Brain microvascular endothelial cell (primary cell): ENCODE data around the gene ADGRA1.

Experiments
- DNase-seq: peaks from one replicate; pipeline ENCODE4 v3.0.0-alpha.2; 2020
- H3K27ac ChIP-seq: fragments of 250-450 bp; sonication (Bioruptor Pico); 2 replicates; pipeline ENCODE4 v1.5.1; 2020; ENCODE audit warnings: mild to moderate bottlenecking, moderate library complexity
- H3K27me3 ChIP-seq: fragments of 250-450 bp; sonication (Bioruptor Pico); replicated peaks from 2 replicates; pipeline ENCODE4 v1.5.1; 2020; ENCODE audit warnings: mild to moderate bottlenecking
- H3K36me3 ChIP-seq: fragments of 250-450 bp; sonication (Bioruptor Pico); replicated peaks from 2 replicates; pipeline ENCODE4 v1.5.1; 2020; ENCODE audit warnings: mild to moderate bottlenecking
- H3K4me3 ChIP-seq: 2 replicates; pipeline ENCODE4 v1.5.1; 2011; ENCODE audit warnings: low read depth, mild to moderate bottlenecking, control low read depth, low read length, moderate library complexity
- CTCF ChIP-seq: IDR thresholded peaks from 2 replicates; pipeline ENCODE4 v1.5.1; 2011; ENCODE audit warnings: low read depth, mild to moderate bottlenecking, moderate library complexity, low read length, control low read depth, inconsistent platforms; ENCODE audit errors: missing control alignments
- in situ Hi-C: cut with HindIII; loops from 2 replicates; pipeline ENCODE4 v1.10.0; 2017; ENCODE audit warnings: low sequenced_read_pairs, low pct_ligation_motif_present

ADGRA1 gene

GRCh38 chr10:133113847-133114246, 26.1 kb downstream of the ADGRA1 start:
- in situ Hi-C loops, result no loop called here
- H3K27me3 ChIP-seq, result no peaks in the 10 kb centered on the region
- DNase-seq, result no peak
- TF ChIP-seq CTCF, result no peak
- no peaks in the 10 kb centered on the region for H3K36me3 ChIP-seq
- no peak overlapping the region for H3K4me3 ChIP-seq
- H3K27ac ChIP-seq, result no peak overlapping the region

- Histone ChIP-seq H3K27me3 (no peaks in the 10 kb centered on the region), H3K36me3 (no peaks in the 10 kb centered on the region), H3K27ac (no peak overlapping the region), H3K4me3 (no peak overlapping the region)
- TF ChIP-seq CTCF, result no peak
- no peak for DNase-seq
- in situ Hi-C loops, result no loop called here
Measured at GRCh38 chr10:133114251-133114650, 26.5 kb downstream of the ADGRA1 start.

GRCh38 chr10:133114726-133115452, 27.2 kb downstream of the ADGRA1 start:
- no peaks in the 10 kb centered on the region for H3K36me3 ChIP-seq
- DNase-seq, result no peak
- no peak for TF ChIP-seq CTCF
- in situ Hi-C loops, result no loop called here
- no peak overlapping the region for H3K4me3 ChIP-seq
- H3K27me3 ChIP-seq, result no peaks in the 10 kb centered on the region
- H3K27ac ChIP-seq, result no peak overlapping the region

GRCh38 chr10:133115453-133115842, 27.7 kb downstream of the ADGRA1 start:
- DNase-seq, result no peak
- H3K4me3 ChIP-seq, result no peak overlapping the region
- in situ Hi-C loops, result no loop called here

GRCh38 chr10:133115976-133116375, 28.3 kb downstream of the ADGRA1 start:
- Histone ChIP-seq H3K27ac (no peak overlapping the region), H3K27me3 (no peaks in the 10 kb centered on the region), H3K4me3 (no peak overlapping the region), H3K36me3 (no peaks in the 10 kb centered on the region)
- in situ Hi-C loops, result no loop called here
- no peak for DNase-seq
- TF ChIP-seq CTCF, result no peak

More at GRCh38 chr10:133115453-133115842, 27.7 kb downstream of the ADGRA1 start:
- Histone ChIP-seq H3K27ac (no peak overlapping the region), H3K36me3 (no peaks in the 10 kb centered on the region), H3K27me3 (no peaks in the 10 kb centered on the region)
- TF ChIP-seq CTCF, result no peak

GRCh38 chr10:133116455-133116854, 28.7 kb downstream of the ADGRA1 start:
- no peak overlapping the region for H3K4me3 ChIP-seq
- no peak overlapping the region for H3K27ac ChIP-seq
- H3K27me3 ChIP-seq, result no peaks in the 10 kb centered on the region
- in situ Hi-C loops, result no loop called here
- no peaks in the 10 kb centered on the region for H3K36me3 ChIP-seq
- no peak for TF ChIP-seq CTCF
- no peak for DNase-seq
